ENCODE measurements around the gene NUP188. TPM values are rescaled to one million over a fixed set of nuclear protein-coding genes. Genes with fewer than 3 reads are reported as not detected.
A peak's percentile ranks its signal among the peaks of the same experiment; 100 is the strongest.
"Not testable (repeated sequence)": the region's sequence is repeated elsewhere in the genome, so short reads cannot be mapped to it uniquely, and the experiment has no call there.

Gene NUP188
- total RNA-seq, 1 donor from 2014 or later, result 162 TPM

DNA sequence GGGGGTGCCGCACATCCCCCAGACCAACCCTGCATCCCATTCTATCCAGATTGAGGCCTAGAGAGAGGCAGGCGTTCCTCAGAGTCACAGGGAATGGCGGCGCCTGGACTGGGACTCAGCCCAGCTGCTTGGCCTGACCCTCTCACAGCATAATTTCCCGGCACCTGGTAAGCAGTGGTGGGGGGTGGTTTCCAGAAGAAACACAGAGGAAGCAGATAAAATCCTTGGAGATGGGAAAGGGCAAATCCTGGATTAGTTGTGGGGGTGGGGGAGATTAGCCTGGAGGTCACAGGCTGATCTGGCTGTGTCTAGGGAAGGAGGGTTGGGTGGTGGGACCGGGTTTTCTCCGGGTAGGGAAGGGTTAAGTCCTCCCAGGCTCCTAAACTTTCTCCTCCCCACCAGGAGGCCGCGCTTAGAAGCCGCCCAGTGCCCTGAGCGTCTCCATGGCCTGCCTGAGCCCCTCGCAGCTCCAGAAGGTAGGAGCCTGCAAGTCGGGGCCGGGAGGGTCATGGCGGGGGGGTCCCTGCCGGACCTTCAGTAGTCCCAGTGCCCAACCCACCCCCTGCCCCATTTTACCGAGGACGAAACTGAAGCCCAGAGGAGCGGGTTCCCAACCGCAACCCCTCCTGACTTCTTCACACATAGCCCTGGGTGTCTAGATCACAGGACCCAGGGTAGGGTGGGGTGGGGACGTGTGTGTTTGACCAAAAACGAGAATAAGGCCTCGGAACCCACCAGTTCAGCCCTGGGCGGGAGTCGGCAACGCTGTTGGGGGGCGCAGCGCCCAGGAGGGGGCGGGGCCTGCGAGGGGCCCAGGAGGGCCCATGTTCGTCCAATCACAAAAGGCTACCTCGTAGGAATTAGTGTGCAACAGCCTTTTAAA, 25.4 kb upstream of the NUP188 start:
- Mint-ChIP-seq H3K9me3 (no peaks in the 10 kb centered on the region), H3K27me3 (no peaks in the 10 kb centered on the region), H3K36me3 (ENCODE audit: low read depth) (peaks cover 11% of the 10 kb centered on the region), H3K27ac (no peak overlapping the region), H3K4me3 (no peak overlapping the region), H3K4me1 (peaks cover 6% of the 10 kb centered on the region)
- no peak for DNase-seq
- intact Hi-C loops (cut with micrococcal nuclease), result no loop called here

DNA sequence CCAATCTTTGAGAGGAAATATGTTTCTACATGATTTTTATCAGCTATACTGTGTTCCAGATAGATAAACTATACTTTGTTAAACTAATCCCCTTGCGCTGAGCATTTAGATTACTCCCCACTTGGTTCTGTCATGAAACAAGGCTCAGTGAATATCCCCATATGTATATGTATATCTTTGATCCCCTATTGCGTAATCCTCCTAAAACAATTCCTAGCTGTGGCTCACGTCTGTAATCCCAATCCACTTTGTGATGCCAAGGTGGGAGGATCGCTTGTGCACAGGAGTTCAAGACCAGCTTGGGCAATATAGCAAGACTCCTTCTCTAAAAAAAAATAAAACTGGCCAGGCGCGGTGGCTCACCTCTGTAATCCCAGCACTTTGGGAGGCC, 24.0 kb upstream of the NUP188 start:
- Mint-ChIP-seq H3K27ac (no peak overlapping the region), H3K9me3 (no peaks in the 10 kb centered on the region), H3K4me3 (no peak overlapping the region), H3K36me3 (ENCODE audit: low read depth) (no peaks in the 10 kb centered on the region), H3K4me1 (peaks cover 11% of the 10 kb centered on the region), H3K27me3 (no peaks in the 10 kb centered on the region)
- DNase-seq, result no peak
- intact Hi-C loops (cut with micrococcal nuclease), result no loop called here

DNA sequence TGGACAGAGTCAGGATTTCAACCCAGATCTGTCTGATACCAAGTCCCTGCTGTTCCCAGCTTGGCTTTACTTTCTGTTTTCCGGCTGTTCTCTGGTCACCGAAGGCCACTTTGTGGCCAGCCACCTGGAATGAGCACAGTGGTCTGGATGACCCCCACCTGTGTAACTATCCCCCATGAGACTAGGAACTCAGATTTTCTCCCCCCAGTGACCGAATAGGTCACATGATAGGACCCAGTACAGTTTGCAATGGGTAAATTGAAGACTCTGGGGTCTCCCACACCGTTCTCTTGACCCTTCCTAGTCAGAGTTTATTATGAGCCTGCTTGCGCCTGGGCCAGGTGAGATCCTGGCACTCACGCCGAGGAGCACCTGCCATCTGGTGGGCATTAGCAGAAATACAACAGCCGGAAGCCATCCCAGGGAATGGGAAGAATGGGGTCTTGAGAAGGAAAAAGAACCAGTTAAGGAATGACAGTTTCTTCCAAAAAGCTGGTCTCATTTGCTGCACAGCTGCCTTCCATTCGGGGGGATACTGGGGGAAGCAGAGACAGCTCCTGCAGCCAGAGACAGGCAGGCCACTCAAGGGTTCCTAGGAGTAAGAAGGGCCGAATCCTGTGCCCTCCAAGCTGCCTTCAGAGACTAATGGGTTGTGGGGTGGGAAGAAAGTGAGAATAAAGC, 19.6 kb upstream of the NUP188 start:
- Mint-ChIP-seq H3K27me3 (no peaks in the 10 kb centered on the region), H3K9me3 (no peaks in the 10 kb centered on the region), H3K36me3 (ENCODE audit: low read depth) (no peaks in the 10 kb centered on the region), H3K27ac (no peak overlapping the region), H3K4me3 (no peak overlapping the region), H3K4me1 (peaks cover 11% of the 10 kb centered on the region)
- intact Hi-C loops (cut with micrococcal nuclease), result loop anchor here (1.0 kb wide), 2 partner anchors 47 to 65 kb away; partner anchors contain the start of gene KYAT1
- DNase-seq, result peak; percentile 86

DNA sequence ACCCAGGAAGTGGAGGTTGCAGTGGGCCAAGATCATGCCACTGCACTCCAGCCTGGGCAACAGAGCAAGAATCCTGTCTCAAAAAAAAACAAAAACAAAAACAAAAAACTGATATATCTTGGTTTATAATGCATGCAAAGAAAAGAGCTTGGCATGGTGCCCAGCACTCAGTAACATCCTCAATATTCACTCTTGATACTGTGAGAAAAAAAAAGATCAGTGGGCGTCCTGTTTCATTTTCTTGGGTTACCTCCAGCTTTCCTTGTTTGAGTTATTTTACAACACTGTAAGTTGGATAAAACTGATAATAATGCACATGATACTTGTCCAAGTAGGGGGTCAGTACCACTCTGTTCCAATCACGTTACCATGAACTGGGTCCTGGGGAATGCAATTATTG, 18.9 kb upstream of the NUP188 start:
- no peak overlapping the region for H3K4me3 Mint-ChIP-seq
- intact Hi-C loops (cut with micrococcal nuclease), result loop anchor here (1.0 kb wide), 2 partner anchors 47 to 65 kb away; partner anchors contain the start of gene KYAT1
- H3K27me3 Mint-ChIP-seq, result no peaks in the 10 kb centered on the region
- H3K9me3 Mint-ChIP-seq, result no peaks in the 10 kb centered on the region
- H3K4me1 Mint-ChIP-seq, result peaks cover 11% of the 10 kb centered on the region
- H3K27ac Mint-ChIP-seq, result no peak overlapping the region
- DNase-seq, result no peak
- H3K36me3 Mint-ChIP-seq (ENCODE audit: low read depth), result no peaks in the 10 kb centered on the region

DNA sequence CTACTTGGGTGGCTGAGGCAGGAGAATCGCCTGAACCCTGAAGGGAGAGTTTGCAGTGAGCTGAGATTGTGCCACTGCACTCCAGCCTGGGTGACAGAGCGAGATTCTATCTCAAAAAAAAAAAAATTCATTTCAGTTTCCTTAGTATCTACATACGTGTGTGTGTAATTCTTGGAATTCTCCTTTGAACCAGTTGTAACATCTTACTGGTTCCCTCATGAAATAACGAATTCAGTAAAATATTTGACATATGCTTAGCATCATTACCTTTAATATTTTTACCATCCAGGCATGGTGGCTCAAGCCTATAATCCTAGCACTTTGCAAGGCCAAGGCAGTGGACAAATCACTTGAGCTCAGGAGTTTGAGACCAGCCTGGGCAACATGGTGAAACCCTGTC, 17.9 kb upstream of the NUP188 start:
- no peaks in the 10 kb centered on the region for H3K27me3 Mint-ChIP-seq
- intact Hi-C loops (cut with micrococcal nuclease), result no loop called here
- H3K27ac Mint-ChIP-seq, result no peak overlapping the region
- H3K4me1 Mint-ChIP-seq, result peaks cover 11% of the 10 kb centered on the region
- H3K9me3 Mint-ChIP-seq, result no peaks in the 10 kb centered on the region
- H3K4me3 Mint-ChIP-seq, result no peak overlapping the region
- no peak for DNase-seq
- no peaks in the 10 kb centered on the region for H3K36me3 Mint-ChIP-seq (ENCODE audit: low read depth)

DNA sequence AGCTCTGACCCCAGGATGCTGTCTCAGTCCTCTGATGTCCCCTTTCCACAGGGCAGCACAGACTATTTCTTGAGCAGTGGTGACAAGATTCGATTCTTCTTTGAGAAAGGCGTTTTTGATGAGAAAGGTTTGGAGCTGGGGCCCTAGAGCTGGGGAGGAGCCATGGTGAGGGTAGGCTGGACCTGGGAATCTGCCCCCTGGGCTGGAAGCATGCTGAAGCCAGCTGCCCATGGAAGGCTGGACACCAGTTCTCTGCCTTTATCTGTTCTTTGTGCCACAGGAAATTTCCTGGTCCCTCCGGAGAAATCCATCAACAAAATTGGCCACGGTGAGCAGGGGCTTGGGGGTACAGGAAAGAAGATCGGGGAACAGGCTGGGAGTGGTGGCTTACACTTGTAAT, 13.8 kb upstream of the NUP188 start:
- H3K4me1 Mint-ChIP-seq, result no peaks in the 10 kb centered on the region
- DNase-seq, result no peak
- H3K27me3 Mint-ChIP-seq, result no peaks in the 10 kb centered on the region
- no peaks in the 10 kb centered on the region for H3K9me3 Mint-ChIP-seq
- H3K4me3 Mint-ChIP-seq, result no peak overlapping the region
- H3K27ac Mint-ChIP-seq, result no peak overlapping the region
- no peaks in the 10 kb centered on the region for H3K36me3 Mint-ChIP-seq (ENCODE audit: low read depth)
- intact Hi-C loops (cut with micrococcal nuclease), result no loop called here

DNA sequence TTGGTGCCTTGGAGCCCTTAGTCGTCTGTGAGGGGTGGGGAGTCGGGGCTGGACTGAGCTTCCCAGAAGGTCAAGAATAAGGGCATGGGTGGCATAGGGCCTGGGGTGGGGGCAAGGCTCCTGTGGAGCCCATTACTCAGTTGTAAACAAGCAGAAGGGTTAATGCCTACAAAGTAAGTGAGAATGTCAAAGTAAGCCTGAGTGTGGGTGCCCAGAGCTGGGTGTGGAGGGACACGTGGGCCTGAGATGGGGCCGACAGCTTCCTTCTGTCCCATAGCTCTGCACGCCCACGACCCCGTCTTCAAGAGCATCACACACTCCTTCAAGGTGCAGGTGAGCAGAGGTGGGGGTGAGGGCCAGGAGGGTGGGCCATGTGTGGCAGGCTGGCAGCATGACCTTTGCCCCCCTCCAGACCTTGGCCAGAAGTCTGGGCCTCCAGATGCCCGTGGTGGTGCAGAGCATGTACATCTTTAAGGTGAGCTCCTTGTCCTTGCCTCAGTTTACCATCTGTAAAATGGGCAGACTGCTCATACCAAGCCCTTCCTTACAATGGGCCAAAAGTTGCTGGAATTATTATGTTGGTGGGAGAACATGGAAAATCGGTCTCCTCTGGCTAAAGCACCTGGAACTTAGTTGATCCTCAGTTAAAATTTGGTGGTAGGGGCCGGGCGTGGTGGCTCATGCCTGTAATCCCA, 11.2 kb upstream of the NUP188 start:
- no peaks in the 10 kb centered on the region for H3K36me3 Mint-ChIP-seq (ENCODE audit: low read depth)
- H3K27me3 Mint-ChIP-seq, result no peaks in the 10 kb centered on the region
- H3K9me3 Mint-ChIP-seq, result no peaks in the 10 kb centered on the region
- H3K4me3 Mint-ChIP-seq, result no peak overlapping the region
- intact Hi-C loops (cut with micrococcal nuclease), result no loop called here
- no peaks in the 10 kb centered on the region for H3K4me1 Mint-ChIP-seq
- DNase-seq, result no peak
- H3K27ac Mint-ChIP-seq, result no peak overlapping the region

DNA sequence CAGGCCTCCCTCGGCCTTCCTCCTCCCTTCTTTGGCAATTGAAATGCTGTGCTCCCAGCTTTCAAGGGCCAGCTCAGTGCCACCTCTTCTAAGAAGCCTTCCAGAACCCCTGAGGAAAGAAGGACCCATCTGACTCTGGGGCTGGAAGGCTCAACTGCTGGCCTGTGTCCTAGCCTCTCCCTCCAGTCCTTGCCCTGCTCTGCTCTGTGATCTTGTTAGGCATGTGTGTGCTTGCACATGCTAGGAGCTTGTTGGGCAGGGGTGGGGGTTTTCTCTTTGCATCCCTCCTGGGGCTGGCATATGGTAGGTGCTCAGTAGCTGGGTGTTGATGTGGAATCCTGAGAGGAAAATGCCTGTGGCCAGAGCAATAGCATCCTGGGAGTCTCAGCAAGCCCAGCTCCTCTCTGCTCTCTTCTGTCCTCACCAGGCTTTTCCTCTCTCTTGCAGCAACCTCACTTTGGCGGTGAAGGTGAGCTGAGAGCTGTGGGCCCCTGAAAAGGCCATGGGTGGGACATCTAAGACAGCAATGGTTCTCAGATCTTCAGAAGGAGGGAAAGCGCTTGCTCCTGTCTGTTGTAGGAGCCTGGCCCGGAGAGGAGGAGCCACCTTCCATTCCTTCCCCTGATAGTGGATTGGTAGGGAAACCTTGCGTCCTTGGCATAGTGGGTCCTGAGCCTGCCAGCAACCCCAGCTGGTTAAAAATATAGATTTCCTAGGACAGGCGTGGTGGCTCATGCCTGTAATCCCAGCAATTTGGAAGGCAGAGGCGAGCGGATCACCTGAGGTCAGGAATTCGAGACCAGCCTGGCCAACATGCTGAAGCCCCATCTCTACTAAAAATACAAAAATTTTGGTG, 10.0 kb upstream of the NUP188 start:
- Mint-ChIP-seq H3K27me3 (no peaks in the 10 kb centered on the region), H3K27ac (no peak overlapping the region), H3K4me1 (no peaks in the 10 kb centered on the region), H3K9me3 (no peaks in the 10 kb centered on the region), H3K36me3 (ENCODE audit: low read depth) (no peaks in the 10 kb centered on the region), H3K4me3 (no peak overlapping the region)
- DNase-seq, result no peak
- intact Hi-C loops (cut with micrococcal nuclease), result no loop called here

DNA sequence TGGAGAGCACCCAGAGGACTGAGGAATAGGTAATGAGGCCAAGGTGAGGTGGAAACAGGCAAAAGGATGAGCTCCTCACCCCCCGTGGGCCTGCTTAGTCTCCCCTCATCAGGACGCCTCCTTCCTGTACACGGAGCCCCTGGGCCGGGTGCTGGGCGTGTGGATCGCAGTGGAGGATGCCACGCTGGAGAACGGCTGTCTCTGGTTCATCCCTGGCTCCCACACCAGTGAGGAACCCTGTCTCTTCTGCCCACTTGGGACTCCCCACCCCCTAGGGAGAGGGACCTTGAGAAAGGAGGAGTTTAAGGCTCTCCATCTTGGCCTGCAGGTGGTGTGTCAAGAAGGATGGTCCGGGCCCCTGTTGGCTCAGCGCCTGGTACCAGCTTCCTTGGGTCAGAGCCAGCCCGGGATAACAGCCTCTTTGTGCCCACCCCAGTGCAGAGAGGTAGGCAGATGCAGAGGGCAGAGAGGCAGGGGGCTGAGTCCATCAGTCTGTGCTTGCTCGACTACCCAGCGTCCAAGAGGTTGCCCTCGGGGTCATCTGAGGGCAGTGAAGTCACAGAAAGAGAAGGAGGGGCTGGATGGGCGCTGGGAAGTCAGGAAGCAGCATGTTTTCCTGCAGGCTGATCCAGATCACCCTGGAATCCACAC, 7.1 kb upstream of the NUP188 start:
- no peaks in the 10 kb centered on the region for H3K9me3 Mint-ChIP-seq
- H3K36me3 Mint-ChIP-seq (ENCODE audit: low read depth), result peaks cover 1% of the 10 kb centered on the region
- no peak overlapping the region for H3K27ac Mint-ChIP-seq
- no peaks in the 10 kb centered on the region for H3K27me3 Mint-ChIP-seq
- H3K4me1 Mint-ChIP-seq, result peaks cover 2% of the 10 kb centered on the region
- DNase-seq, result no peak
- H3K4me3 Mint-ChIP-seq, result no peak overlapping the region
- intact Hi-C loops (cut with micrococcal nuclease), result no loop called here

DNA sequence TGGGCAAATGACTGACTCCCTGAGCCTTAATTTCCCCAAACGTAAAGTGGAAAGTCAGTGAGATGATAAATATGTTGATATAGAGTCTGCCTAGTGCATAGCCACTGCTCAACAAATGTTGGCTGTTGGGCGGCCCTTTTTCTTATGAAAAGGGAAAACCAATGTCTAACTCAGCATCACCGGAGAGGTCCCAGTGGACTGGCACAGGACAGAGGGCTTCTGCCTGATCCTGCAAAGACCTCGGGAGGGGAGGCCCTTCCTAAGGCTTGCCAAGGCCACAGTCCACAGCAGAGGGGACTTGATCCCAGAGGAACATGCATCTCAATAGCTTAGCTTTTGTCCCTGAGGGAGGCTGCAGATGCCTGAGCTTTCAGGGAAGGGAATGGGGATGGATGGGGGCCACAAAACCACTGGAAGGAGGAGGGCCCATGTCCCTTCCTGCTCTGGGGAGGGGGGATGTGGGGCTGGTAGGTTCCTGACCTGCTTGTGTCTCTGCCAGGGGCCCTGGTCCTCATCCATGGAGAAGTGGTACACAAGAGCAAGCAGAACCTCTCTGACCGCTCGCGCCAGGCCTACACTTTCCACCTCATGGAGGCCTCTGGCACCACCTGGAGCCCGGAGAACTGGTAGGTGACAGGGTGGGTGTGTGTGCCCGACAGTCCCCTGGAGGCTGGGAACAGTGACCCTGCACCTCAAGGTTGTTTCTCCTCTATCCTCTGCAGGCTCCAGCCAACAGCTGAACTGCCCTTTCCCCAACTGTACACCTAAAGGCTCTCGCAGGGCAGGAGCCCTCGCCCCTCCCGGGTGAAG, 6.3 kb upstream of the NUP188 start:
- Mint-ChIP-seq H3K27ac (no peak overlapping the region), H3K27me3 (no peaks in the 10 kb centered on the region), H3K9me3 (no peaks in the 10 kb centered on the region), H3K4me1 (peaks cover 7% of the 10 kb centered on the region), H3K36me3 (ENCODE audit: low read depth) (peaks cover 5% of the 10 kb centered on the region), H3K4me3 (no peak overlapping the region)
- DNase-seq, result no peak
- intact Hi-C loops (cut with micrococcal nuclease), result no loop called here

DNA sequence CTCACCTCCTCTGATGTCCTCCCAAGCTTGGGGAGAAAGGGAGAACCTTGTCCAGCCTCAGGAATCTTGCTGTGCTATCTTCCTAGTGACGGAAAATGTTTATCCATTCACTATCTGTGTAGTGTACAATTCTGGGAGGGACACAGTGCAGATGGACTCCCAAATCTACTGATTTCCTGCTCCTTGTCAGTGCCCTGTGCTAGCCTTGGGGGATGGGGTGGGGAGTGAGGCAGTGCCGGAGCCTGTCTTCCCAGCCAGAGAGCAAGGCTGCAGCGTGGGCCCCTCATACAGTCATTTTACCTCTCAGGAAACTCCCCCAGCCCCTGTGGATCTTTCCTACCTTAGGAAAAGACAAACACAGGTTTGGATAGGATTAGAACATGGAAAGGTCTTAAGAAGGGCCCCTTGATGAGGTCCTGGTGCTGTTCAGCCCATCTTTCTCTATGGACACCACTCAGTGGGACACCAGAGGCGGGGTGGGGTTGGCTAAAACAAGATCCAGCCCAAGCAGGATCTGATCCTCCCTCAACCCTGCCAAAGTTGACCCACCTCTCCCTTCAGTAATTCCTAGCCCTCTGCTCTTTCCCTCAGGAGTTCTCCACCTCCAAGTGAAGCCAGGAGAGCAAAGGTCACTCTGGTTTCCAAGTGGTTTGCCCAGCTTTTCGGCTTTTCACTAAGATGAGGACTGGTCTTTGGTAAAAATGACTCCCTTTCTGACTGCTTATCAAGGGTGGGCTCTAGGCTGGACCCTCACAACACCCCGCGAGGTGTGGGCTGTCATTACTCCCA, 3.5 kb upstream of the NUP188 start:
- intact Hi-C loops (cut with micrococcal nuclease), result no loop called here
- Mint-ChIP-seq H3K27ac (no peak overlapping the region), H3K4me3 (no peak overlapping the region), H3K27me3 (no peaks in the 10 kb centered on the region), H3K36me3 (ENCODE audit: low read depth) (peaks cover 21% of the 10 kb centered on the region), H3K9me3 (no peaks in the 10 kb centered on the region), H3K4me1 (peaks cover 28% of the 10 kb centered on the region)
- DNase-seq, result no peak

DNA sequence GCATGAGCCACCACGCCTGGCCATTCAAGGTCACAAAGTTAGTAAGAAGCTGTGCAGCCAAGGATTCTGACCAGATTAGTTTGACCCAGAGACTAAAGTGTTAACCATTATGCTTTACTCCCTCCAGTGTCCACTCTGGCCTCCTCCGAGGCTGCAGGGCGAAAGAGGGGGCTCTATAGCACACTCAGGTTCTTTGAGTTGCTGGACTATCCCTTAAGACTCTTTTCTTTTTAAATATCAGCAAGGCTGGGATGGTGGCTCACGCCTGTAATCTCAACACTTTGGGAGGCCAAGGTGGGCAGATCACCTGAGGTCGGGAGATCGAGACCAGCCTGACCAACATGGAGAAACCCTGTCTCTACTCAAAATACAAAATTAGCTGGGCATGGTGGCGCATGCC, 2.5 kb upstream of the NUP188 start:
- H3K9me3 Mint-ChIP-seq, H3K4me3 Mint-ChIP-seq, H3K27ac Mint-ChIP-seq, DNase-seq, H3K27me3 Mint-ChIP-seq: not testable (repeated sequence)
- peaks cover 28% of the 10 kb centered on the region for H3K4me1 Mint-ChIP-seq
- intact Hi-C loops (cut with micrococcal nuclease), result loop anchor here (5.0 kb wide), 1 partner anchor 258 kb away; the partner anchor contains the start of gene SET
- H3K36me3 Mint-ChIP-seq (ENCODE audit: low read depth), result peaks cover 23% of the 10 kb centered on the region
